GM19043 (cell line): Measurements from ENCODE around the gene LRRC36.

Experiments
- ATAC-seq: cut with Tn5 transposase; IDR thresholded peaks from one replicate; pipeline ENCODE4 v1.9.1; 2021; ENCODE audit warnings: low read depth; ENCODE audit not compliant: unreplicated experiment

Gene LRRC36

GRCh38 chr16:67294171-67294757 lies 32.4 kb upstream of the LRRC36 start:
- no peak for ATAC-seq

GRCh38 chr16:67294938-67295361 lies 31.7 kb upstream of the LRRC36 start:
- ATAC-seq, result no peak

GRCh38 chr16:67296420-67296819 lies 30.2 kb upstream of the LRRC36 start:
- ATAC-seq, result no peak

- ATAC-seq, result no peak
Observed at GRCh38 chr16:67298277-67298676, 28.3 kb upstream of the LRRC36 start.

- ATAC-seq, result no peak
Observed at GRCh38 chr16:67299269-67299668, 27.3 kb upstream of the LRRC36 start.

GRCh38 chr16:67301080-67301782 lies 25.4 kb upstream of the LRRC36 start:
- no peak for ATAC-seq

GRCh38 chr16:67302076-67302475 lies 24.5 kb upstream of the LRRC36 start:
- no peak for ATAC-seq

GRCh38 chr16:67302970-67303369 lies 23.6 kb upstream of the LRRC36 start:
- ATAC-seq, result no peak

GRCh38 chr16:67304020-67304419 lies 22.6 kb upstream of the LRRC36 start:
- ATAC-seq, result no peak

GRCh38 chr16:67305216-67306071 lies 21.2 kb upstream of the LRRC36 start:
- no peak for ATAC-seq

GRCh38 chr16:67310561-67310960 lies 16.1 kb upstream of the LRRC36 start:
- no peak for ATAC-seq

GRCh38 chr16:67311607-67312488 lies 14.8 kb upstream of the LRRC36 start:
- peak; percentile 57 for ATAC-seq

GRCh38 chr16:67312719-67313118 lies 13.9 kb upstream of the LRRC36 start:
- ATAC-seq, result no peak

- ATAC-seq, result no peak
Observed at GRCh38 chr16:67317853-67318252, 8.8 kb upstream of the LRRC36 start.

- no peak for ATAC-seq
Observed at GRCh38 chr16:67326115-67326471, 522 bp upstream of the LRRC36 start.

- no peak for ATAC-seq
Observed at GRCh38 chr16:67327743-67328142, 1.1 kb downstream of the LRRC36 start.

GRCh38 chr16:67329901-67330300 lies 3.3 kb downstream of the LRRC36 start:
- no peak for ATAC-seq

- no peak for ATAC-seq
Observed at GRCh38 chr16:67333315-67333714, 6.7 kb downstream of the LRRC36 start.

GRCh38 chr16:67336116-67336515 lies 9.5 kb downstream of the LRRC36 start:
- no peak for ATAC-seq

GRCh38 chr16:67336648-67337047 lies 10.0 kb downstream of the LRRC36 start:
- ATAC-seq, result no peak

GRCh38 chr16:67339453-67339852 lies 12.8 kb downstream of the LRRC36 start:
- ATAC-seq, result no peak
